HG03060 (cell line): ENCODE data around the gene ALDH1A1.

Source experiments
- ATAC-seq: cut with Tn5 transposase; IDR thresholded peaks from one replicate; pipeline ENCODE4 v1.9.1; 2021; ENCODE audit warnings: low read depth, moderate number of reproducible peaks; ENCODE audit not compliant: unreplicated experiment

ALDH1A1 gene

GRCh38 chr9:72980183-72980582, 27.3 kb upstream of the ALDH1A1 start:
- ATAC-seq, result no peak

- ATAC-seq, result no peak
These were observed 26.7 kb upstream of the ALDH1A1 start for GRCh38 chr9:72979405-72980100.

- no peak for ATAC-seq
These were observed 25.9 kb upstream of the ALDH1A1 start for GRCh38 chr9:72978744-72979143.

- ATAC-seq, result no peak
These were observed 24.8 kb upstream of the ALDH1A1 start for GRCh38 chr9:72977670-72978069.

GRCh38 chr9:72974501-72974900, 21.6 kb upstream of the ALDH1A1 start:
- no peak for ATAC-seq

- no peak for ATAC-seq
These were observed 19.8 kb upstream of the ALDH1A1 start for GRCh38 chr9:72972636-72973035.

GRCh38 chr9:72971411-72971810, 18.6 kb upstream of the ALDH1A1 start:
- ATAC-seq, result no peak

- no peak for ATAC-seq
These were observed 7.6 kb upstream of the ALDH1A1 start for GRCh38 chr9:72960446-72960845.

- no peak for ATAC-seq
These were observed 5.8 kb upstream of the ALDH1A1 start for GRCh38 chr9:72958485-72959281.

GRCh38 chr9:72955571-72955970, 2.7 kb upstream of the ALDH1A1 start:
- no peak for ATAC-seq

GRCh38 chr9:72955126-72955455, 2.2 kb upstream of the ALDH1A1 start:
- no peak for ATAC-seq

- ATAC-seq, result no peak
These were observed 1.7 kb upstream of the ALDH1A1 start for GRCh38 chr9:72954431-72955125.

- ATAC-seq, result no peak
These were observed 517 bp downstream of the ALDH1A1 start for GRCh38 chr9:72952381-72952690.

GRCh38 chr9:72951520-72952380, 1.1 kb downstream of the ALDH1A1 start:
- ATAC-seq, result no peak

GRCh38 chr9:72950875-72951442, 1.9 kb downstream of the ALDH1A1 start:
- ATAC-seq, result no peak

- no peak for ATAC-seq
These were observed 2.9 kb downstream of the ALDH1A1 start for GRCh38 chr9:72949918-72950325.

- ATAC-seq, result no peak
These were observed 3.6 kb downstream of the ALDH1A1 start for GRCh38 chr9:72949244-72949582.

GRCh38 chr9:72948575-72949243, 4.1 kb downstream of the ALDH1A1 start:
- ATAC-seq, result no peak

- no peak for ATAC-seq
These were observed 4.8 kb downstream of the ALDH1A1 start for GRCh38 chr9:72947984-72948465.

- ATAC-seq, result no peak
These were observed 6.0 kb downstream of the ALDH1A1 start for GRCh38 chr9:72946821-72947220.
